Left hindlimb (tissue), 1 donor: ENCODE data around the gene PPP2R5C.

Experiments used
- DNase-seq: peaks from one replicate; pipeline ENCODE4 v3.0.0-alpha.2; 2018

PPP2R5C gene

DNA sequence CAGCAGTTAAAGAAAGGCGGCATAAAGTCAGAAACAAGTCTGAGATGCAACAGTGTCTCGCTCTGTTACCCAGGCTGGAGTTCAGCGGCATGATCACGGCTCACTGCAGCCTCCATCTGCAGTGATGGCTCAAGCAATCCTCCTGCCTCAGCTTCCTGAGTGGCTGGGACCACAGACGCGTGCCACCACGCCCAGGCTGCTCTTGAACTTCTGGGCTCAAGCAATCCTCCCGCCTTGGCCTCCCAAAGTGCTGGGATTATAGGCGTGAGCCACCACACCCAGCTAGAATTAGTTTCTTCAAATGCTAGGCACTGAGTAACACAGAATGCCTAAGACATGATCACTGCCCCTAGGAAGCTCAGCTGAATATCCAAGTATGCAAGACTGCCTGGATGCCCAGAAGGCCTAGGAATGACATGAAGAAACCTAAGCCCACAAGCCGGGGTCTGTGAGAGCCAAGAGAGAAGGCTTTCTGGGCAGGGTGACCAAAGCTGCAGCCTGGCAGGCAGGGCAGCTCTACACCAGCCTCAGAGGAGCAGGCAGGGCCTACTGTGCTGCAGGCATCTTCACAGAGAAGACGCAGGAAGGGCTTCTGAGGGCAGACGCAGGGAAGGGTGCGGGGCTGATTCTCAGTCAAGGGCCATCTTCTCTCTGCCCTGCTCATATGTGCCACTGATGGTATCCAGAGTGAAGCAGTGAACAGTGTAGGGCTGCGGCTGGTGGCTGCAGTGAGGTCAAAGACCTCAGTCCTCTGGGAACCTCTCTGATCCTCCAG lies 4.3 kb upstream of the PPP2R5C start:
- no peak for DNase-seq

DNA sequence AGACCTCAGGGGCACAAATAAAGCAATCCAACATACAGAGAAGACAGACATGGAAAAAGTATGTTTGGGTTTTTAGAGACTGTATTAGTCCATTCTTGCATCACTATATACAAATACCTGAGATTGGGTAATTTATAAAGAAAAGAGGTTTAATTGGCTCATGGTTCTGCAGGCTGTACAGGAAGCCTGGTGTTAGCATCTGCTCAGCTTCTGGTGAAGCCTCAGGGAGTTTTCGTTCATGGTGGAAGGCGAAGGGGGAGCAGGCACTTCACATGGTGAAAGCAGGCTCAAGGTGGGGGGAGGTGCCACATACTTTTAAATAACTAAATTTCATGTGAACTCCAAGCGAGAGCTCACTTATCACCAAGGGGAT lies 3.7 kb upstream of the PPP2R5C start:
- DNase-seq = no peak

DNA sequence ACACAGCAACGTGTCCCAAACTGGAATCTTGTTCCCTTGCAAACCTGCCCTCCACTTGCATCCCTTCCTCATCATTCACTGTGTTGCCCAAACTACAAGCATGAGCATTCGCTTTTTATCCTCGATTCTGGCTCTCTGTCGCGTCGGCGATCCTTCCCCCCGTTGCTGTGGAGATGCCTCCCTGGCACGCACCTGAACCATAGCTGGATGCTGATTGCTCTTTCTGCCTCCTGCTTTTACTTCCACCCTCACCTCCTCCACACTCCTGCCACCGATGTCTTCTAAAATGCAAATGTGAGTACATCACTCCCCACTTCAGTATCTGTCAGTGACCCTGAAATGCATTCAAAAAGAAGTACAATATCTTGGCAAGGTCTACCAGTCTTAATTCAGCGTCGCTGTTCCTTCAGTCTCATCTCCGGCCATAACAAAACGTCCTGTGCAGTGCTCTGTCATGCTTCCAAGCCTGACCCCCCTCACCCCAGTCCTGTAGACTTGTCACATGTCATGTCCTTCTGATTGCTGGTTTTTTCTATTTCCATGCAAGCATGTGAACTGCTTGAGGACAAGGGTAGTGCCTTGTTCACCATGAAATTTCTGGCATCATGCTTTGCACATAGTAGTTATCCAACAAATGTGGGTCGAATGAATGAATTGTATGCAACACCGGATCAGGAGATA lies 2.5 kb upstream of the PPP2R5C start:
- no peak for DNase-seq

DNA sequence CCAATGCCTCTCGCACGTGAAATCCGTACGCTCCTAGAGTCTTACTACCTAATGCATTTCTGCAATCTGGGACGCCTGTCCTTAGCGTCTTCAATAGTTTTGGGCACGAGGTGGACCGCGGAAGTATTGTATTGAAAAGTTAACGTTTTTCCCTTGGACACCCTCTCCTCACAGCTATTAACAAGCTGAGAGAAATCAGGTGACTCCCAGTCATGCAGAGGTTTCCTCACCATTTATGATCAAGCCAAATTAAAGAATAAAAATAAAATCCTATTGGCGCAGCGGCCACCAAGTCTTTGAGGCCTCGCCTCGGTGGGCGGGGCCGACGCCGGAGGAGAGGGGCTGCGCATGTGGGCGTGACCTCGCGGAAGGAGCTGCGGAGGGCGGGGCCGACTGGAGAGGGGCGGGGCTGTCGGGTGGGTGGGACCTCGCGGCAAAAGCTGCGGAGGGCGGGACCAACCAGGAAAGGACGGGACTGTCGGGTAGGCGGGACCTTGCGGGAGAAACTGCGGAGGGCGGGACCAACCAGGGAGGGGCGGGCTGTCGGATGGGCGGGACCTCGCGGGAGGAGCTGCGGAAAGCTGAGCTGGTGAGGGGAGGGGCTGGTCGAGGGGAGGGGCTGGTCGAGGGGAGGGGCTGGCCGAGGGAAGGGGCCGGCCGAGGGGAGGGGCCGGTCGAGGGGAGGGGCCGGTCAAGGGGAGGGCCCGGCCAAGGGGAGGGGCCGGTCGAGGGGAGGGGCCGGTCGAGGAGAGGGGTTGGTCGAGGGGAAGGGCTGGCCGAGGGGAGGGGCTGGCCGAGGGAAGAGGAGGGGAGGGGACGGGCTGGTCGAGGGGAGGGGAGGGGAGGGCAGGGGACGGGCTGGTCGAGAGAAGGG lies 1.1 kb upstream of the PPP2R5C start:
- peak; percentile 100 for DNase-seq

DNA sequence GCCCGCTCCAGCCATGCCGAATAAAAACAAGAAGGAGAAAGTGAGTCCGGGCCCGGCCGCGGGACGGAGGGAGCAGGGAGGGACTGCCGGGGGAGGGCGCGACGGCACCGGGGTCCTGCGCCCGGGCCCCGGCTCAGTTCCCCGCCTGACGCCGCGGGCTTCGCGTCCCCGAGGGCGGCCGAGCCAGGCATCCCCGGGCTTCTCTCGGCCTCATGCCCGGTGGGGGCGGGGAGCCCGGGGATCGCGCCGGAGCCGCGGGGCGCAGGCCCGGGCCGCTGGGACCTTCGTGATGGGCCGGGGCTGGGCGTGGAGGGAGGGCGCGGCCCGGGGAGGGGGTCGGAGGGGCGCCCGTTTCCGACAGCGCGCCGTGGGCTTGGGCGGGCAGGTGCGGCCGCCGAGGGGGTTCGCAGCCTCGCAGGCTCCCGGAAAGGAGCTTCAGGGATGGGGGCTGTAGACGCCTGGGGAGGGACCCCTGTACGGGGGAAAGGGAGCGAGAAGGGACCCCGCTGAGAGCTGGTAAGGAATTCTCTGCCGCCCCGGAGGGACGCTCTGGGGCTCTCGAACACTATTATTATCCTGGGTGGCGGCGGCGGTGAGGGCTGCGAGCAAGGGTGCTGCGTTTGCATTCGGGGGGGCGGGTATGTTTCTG lies 496 bp downstream of the PPP2R5C start:
- peak; percentile 40 for DNase-seq

DNA sequence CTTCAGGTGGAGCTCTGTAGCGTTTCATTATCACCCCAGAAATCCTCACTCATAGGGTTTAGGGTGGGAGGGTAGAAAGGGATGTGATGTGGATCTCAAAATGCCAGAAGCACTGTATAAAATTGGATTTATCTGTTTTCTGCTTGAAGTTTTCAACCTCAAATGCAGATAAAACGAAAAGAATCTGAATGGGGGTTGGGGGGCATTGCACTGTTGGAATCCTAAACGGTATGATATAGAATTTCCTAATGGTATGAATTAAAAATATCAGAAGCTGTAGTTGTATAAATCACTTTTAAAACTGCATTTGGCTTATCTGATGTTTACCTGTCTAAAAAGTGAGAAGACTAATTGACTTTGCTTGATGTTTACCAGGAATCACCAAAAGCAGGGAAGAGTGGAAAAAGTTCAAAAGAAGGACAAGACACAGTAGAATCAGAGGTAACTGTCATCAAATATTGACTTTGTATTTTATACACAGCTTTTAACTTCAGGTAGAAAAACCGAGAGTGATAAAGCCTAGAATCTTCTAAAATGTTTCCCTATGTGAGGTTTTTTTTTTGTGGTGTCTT lies 1.1 kb downstream of the PPP2R5C start:
- DNase-seq = no peak

DNA sequence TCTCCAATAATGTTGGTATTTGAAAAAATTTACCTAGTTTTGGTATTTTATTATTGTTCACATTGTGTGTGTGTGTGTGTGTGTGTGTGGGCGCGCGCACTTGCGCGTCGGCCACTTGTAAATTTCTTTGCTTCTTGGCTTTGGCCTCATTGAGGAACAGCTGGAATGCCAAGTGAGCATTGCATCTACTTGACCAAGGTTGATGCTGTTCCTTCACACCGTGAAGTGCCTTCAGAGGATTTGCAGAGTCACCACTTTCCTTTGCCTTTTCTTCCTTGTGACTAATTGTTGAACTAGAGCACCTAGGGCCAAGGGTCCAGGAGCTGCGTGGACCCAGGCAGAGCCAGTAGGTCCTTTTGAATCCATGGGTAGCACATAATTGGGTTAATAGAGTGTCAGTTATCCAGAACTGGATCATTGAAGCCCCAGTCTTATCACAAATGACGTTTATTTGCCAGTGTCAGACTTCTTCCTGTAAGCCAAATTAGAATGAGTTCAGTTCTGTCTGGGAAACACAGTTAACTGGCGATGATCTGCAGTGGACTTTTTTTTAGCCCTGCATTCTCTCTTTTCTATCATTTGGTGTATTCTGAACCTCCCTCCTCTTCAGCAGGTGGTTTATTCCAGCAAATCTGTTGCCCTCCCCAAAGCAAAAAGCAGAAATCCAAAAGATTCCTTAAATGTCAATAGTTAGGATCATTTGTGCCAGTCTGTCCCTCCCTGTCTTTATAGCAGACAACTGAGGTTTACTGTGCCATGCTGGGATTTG lies 2.6 kb downstream of the PPP2R5C start:
- DNase-seq = no peak

DNA sequence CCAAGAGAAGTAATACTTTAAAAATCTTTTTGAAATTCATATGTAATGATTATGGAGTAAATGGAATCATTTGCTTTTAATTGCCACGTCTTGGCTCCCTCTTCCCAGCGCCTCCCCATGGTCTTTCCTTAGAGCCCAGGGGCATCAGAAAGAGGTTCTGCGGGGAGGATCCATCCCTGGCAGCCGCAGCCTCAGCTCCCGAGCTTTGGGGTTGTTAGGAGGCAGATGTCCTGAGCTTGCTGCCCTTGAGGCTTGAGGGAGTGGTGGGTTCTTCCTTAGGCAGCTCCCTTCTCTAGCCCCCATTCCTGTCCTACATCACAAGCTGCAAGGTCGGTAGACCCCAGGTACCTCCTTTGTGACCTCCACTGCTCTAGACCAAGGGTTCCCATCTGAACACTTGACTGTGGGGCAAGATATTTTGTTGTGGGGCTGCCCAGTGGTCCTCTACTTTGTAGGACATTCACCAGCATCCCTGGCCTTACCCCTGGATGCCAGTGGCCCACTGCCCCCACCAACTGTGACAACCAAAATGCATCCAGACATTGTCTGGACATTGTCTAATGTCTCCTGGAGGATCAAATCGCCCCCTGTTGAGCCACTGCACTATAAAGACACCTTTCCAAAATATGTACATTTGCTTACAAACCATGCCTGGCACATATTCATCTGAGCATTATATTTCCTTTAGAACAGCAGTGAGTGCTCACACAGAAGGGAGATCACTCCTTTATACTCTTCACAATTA lies 6.3 kb downstream of the PPP2R5C start:
- no peak for DNase-seq

DNA sequence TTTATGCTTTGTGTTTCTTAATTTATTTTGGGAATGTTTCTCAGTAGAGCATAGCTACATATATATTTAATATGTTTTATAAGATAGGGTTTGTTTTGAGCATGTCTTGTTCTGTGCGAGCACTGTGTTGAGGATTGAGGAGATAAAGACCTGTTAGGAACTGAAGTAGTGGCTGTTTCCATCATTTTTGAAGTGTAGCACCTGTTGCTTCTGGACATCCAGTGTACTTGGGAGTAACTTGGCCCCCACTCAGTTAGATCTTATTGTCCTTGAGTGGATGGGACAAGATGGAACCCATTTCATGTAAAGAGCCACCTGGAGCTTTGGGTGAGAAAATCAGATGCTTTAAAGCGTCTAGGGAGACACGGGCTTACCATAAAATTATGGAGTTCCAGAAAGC lies 8.7 kb downstream of the PPP2R5C start:
- no peak for DNase-seq

DNA sequence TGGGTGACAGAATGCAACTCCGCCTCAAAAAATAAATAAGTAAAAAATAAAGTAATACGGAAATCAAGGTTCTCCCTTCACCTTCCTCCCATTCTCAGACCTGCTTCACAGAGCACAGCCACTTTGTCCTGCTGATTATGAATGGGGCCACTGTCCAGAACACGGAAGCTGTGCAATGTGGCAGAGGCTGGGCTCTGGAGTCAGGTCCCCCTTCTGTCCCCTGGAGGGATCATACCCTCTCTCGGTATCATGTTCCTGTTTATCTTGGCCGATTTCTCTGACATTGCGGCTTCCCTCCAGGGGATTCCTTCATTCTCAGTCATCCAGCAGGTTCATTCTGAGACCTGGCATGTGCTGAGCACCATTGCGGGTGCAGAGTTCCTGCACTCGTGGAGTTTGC lies 11.3 kb downstream of the PPP2R5C start:
- DNase-seq = no peak

DNA sequence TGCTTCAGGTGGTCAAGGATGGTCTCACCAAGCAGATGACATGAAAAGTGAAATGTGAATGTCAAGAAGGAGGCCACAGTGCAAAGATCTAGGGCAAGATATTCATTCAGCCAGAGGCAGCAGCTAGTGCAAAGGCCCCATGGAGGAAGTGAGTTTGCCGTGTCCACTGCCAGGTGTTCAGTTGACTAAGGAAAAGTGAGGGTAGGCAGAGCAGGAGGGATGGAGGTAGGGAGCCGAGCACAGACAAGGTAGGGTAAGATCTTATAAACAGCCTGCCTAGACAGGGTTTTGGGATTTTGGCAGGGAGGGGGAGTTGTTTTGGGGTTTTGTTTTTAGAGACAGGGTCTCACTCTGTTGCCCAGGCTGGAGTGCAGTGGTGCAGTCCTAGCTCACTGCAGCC lies 11.9 kb downstream of the PPP2R5C start:
- no peak for DNase-seq

DNA sequence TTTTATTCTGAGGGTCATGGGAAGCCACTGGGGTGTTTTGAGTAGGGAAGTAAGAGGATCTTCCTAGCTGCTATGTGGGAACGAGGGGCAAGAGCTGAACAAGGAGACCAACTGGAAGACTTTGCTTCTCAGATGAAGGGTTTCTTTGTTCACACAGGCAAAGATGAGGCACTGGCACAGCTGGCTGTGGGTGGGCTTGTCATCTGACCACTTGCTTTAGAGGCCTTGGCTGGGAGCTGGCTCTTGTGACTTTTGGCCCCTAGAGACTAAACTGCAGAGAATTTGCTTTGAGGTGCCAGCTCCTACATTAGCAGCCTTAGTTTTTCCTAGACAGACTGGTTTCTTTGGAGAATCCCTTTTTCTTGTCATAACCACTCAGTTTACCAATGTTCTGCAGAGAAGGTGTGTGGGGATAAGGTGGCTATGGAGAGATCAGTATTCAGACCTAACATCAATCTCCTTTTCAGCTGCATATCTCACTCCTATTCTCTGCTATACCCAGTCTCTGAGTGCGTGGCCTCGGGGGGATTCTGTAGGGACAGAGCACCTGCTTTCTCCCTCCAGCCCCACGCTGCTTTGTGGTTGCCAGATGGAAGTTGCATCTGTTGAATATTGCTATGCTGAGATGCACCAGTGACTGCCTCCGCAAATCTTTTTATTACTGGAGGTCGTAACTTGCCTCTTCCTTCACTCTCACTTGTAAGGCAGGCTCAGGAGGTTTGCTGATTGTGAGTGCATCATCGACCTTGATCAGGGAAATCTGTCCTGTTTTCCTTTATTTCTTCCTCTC lies 12.7 kb downstream of the PPP2R5C start:
- peak; percentile 47 for DNase-seq

DNA sequence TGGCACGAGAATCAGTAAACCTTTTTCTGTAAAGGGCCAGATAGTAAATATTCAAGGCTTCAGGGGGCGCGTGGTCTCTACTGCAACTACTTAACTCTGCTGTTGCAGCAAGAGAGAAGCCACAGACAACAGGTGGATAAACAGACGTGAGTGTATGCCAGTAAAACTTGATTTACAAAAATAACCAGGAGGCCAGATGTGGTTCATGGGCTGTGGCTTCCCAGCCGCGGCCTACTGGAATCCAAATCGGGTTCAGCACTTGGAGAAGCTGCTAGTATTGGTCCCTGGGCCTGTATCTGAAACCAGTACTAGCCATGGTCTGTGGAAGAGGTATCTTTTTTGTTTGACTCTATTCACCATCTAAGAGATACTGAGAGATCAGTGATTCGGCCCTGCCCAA lies 13.3 kb downstream of the PPP2R5C start:
- no peak for DNase-seq

DNA sequence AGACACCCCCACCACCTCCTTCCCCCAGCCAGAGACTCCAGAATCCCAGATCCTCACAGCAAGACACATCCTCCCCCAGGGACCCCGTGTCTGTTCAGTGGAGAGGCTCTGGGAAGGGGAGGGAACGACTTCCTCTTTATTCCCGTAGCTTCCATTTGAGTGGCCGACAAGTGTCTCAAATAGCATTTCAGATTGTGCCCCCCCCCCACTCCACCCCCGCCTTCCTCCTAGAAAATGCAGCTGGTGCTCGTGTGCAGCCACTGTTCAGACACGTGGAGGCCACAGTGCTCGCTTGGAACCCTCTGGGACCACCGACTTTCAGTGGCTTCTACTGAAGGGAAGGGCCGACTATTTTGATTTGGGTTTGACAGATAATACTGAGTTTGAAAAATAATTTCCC lies 14.3 kb downstream of the PPP2R5C start:
- DNase-seq = no peak

DNA sequence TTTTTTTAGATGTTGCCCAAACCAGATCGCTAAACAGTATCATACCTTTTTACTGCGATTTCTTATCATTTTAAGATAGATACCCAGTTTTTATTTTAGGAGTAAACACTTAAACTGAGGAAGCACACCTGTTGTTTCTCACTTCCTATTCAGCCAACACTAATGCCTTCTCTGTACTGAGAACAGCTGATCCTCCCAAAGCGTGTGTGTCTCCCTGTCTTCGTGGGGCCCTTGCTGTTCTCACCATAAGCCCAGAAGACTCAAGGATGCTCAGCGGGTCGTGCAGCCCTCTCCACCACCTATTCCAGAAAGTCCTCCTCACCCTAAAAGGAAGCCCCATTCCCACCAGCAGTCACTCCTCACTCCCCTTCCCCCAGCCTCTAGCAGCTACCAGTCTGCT lies 14.8 kb downstream of the PPP2R5C start:
- DNase-seq = no peak

DNA sequence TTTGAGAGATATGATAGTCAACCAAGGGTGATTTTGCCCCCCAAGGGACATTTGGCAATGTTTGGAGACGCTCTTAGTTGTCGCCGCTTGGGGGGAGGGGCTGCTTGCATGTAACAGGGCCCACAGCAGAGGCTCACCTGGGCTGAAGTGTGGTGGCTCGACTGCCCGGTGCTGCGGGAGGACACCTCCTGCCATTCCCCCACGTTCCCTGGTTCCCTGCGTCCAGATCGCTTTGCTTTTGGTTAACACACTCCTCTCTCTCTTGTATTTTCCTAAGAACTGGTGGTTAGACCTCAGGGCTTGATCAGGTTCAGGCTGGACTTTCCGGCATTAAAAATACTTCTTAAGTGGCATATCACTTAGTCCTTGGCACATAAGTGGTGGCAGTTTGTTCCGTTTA lies 18.9 kb downstream of the PPP2R5C start:
- no peak for DNase-seq

DNA sequence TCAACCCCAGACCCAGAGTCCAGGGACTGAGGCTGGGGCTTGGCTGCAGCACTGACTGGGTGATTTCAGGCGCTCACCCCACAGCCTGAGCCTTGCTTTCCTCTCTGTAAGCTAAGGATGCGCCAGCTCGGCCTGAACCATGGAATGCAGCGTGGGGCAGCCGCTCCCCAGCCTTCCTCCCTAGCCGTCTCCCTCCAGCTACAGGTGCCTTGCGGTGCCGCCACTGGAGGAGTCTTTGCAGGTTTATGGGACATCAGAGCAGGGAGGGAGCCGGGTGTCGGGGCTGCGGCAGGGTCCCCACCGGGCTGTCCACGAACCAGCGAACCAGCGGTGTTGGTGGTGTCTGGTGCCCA lies 19.4 kb downstream of the PPP2R5C start:
- no peak for DNase-seq

DNA sequence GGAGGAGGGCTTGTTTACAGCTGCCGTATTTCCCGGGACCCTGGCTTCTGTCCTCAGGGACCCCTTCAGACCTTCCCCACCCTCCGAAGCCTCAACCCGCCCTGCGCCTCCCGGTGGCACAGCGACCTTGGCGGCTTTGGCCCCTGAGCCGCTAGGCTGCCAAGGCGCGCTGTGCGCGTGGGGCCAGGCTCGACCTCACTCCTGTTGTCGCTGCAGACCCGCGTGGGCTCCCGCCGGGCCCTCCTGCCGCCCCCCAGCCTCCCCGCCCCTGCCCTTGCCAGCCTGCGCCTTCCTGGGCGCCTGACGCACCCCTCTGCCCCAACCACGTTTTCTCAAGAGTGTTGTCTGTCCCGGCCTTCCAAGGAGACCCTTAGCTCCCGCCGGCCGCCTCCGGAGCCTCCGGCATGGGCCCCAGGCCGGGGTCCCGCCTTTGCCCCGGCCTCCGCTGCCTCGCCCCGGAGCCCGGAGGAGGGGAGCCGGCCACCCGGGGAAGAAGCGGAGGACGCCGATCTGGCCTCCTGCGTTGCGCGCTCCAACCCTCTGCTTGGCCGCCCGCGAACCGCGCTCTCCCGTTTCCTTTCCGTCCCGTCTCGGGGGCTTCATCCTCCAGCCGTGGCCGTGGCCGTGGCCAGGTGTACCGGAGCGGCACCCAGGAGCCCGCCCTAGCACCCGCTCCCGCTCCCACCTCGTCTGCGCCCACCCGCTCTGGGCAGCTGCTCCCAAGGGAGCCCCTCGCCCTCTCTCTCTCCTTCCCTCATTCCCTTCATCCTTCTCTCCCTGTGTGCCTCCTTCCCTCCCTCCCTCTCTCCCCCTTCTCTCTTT lies 19.9 kb downstream of the PPP2R5C start:
- DNase-seq = no peak

DNA sequence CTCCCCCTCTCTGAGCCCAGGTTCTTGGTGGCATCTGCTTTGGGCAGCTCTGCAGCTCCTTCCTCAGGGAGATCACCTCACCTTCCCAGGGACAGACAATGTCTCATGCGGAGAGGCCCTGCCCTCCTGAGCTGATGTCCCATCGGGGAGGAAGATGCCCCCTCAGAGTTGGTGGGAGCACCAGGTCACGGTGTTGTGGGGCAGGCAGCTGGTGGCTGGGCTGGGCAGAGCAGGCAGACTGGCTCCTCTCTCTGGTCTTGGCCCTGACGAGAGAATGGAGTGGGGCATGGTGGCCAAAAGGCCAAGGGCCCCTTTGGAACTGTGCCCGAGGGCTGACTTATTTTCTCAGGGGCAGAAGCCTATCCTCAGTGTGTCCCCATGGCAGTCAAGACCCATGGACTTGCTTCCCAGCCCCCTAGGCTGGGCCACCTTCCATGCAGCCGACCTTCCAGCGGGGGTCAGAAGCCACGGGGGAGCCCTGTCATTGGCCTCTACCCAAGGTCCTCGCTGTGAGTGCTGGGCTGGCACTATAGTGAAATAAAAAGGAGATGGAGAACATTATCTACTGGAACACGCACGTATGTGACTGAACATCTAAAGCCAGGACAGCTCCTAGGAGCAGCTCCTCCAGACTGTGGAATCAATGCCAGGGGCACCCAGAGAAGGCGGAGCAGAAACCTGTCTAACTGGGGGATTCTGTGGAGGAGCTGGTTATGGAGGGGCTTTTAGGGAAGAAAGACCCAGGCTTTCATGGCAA lies 21.9 kb downstream of the PPP2R5C start:
- DNase-seq = no peak
